B cell (primary cell): ENCODE data around the gene ARHGAP45. TPM values are rescaled to one million over a fixed set of nuclear protein-coding genes. Genes with fewer than 3 reads are reported as not detected.
A peak's percentile ranks its signal among the peaks of the same experiment; 100 is the strongest.

ENCODE experiments used
- ATAC-seq: fragments of 200-7000 bp; cut with Tn5 transposase; one replicate; pipeline ENCODE4 v1.10.0; 2021; ENCODE audit warnings: low read depth, mild to moderate bottlenecking, moderate number of reproducible peaks, moderate library complexity
- CTCF ChIA-PET: fragments of 350-600 bp; sonication (Branson Sonifier 250); formaldehyde crosslinking; loops from one replicate; lab custom pipeline; 2021; ENCODE audit warnings: antibody characterized with exemption, inconsistent platforms; lab: Charles Lee
- POLR2A ChIA-PET: fragments of 350-600 bp; sonication (Branson Sonifier 250); formaldehyde crosslinking; loops from one replicate; lab custom pipeline; 2021; ENCODE audit warnings: antibody characterized with exemption; lab: Charles Lee
- DNase-seq: peaks from one replicate; pipeline ENCODE4 v3.0.0; 2013
- H2AFZ ChIP-seq: 2 replicates; pipeline ENCODE4 v1.6.1; 2012; ENCODE audit warnings: mild to moderate bottlenecking, low read depth, low read length; ENCODE audit not compliant: insufficient read depth, poor library complexity, severe bottlenecking
- H3K27ac ChIP-seq, 2 donors: 1 replicate in 1 of 2; 2 replicates in 1 of 2; pipeline ENCODE4 v1.5.1; 2012 to 2013; ENCODE audit warnings: low read length in 2 of 2, mild to moderate bottlenecking in 2 of 2, moderate library complexity in 1 of 2
- H3K27me3 ChIP-seq, 4 experiments: fragments of 200-600 bp in 1 of 4; sonication (generic) in 1 of 4; replicated peaks in 1 of 4; 1 replicate in 2 of 4; 2 replicates in 2 of 4; pipeline versions ENCODE4 v1.6.1 to v1.7.0; 2013 to 2016; ENCODE audit warnings: low read length in 3 of 4, mild to moderate bottlenecking in 2 of 4, mixed read lengths in 1 of 4, moderate library complexity in 1 of 4; ENCODE audit not compliant: insufficient read depth in 4 of 4, control insufficient read depth in 3 of 4; ENCODE audit errors: control extremely low read depth in 1 of 4
- H3K36me3 ChIP-seq, 2 experiments: replicated peaks in 1 of 2; 1 replicate in 1 of 2; 2 replicates in 1 of 2; pipeline versions ENCODE4 v1.6.1 to v1.7.1; 2013; ENCODE audit warnings: low read length in 1 of 2; ENCODE audit not compliant: insufficient read depth in 2 of 2, control insufficient read depth in 1 of 2; ENCODE audit errors: control extremely low read depth in 1 of 2, extremely low read depth in 1 of 2
- H3K4me1 ChIP-seq, 2 donors: fragments of 200-600 bp in 1 of 2; sonication (generic) in 1 of 2; 1 replicate in 1 of 2; 2 replicates in 1 of 2; pipeline versions ENCODE4 v1.5.1 to v1.6.1; 2013 to 2017; ENCODE audit warnings: low read length in 2 of 2; ENCODE audit not compliant: control insufficient read depth in 2 of 2, insufficient read depth in 2 of 2
- H3K4me2 ChIP-seq: replicated peaks from 2 replicates; pipeline ENCODE3; 2012; ENCODE audit warnings: mild to moderate bottlenecking, low read depth, low read length; ENCODE audit not compliant: poor library complexity, severe bottlenecking
- H3K4me3 ChIP-seq, 5 experiments: fragments of 200-600 bp in 1 of 5; sonication (generic) in 1 of 5; 1 replicate in 3 of 5; 2 replicates in 2 of 5; pipeline versions ENCODE4 v1.5.1 to v1.7.0; 2011 to 2016; ENCODE audit warnings: low read length in 4 of 5, mild to moderate bottlenecking in 4 of 5, low read depth in 2 of 5, control low read depth in 1 of 5, moderate library complexity in 1 of 5; ENCODE audit not compliant: insufficient read depth in 1 of 5; ENCODE audit errors: control extremely low read depth in 1 of 5, extremely low read depth in 1 of 5
- H3K79me2 ChIP-seq: fragments of 200-600 bp; sonication (generic); one replicate; pipeline ENCODE4 v1.6.0; 2016; ENCODE audit warnings: low read length; ENCODE audit not compliant: control insufficient read depth, insufficient read depth
- H3K9ac ChIP-seq: fragments of 200-600 bp; sonication (generic); 2 replicates; pipeline ENCODE4 v1.6.1; 2017; ENCODE audit warnings: mild to moderate bottlenecking, low read length, moderate library complexity
- H3K9me3 ChIP-seq, 3 donors: one replicate each; pipeline versions ENCODE4 v1.6.1 to v1.7.1; 2013; ENCODE audit warnings: low read length in 2 of 3; ENCODE audit not compliant: control insufficient read depth in 2 of 3, insufficient read depth in 1 of 3; ENCODE audit errors: control extremely low read depth in 1 of 3
- H4K20me1 ChIP-seq: 2 replicates; pipeline ENCODE4 v1.6.0; 2012; ENCODE audit warnings: mild to moderate bottlenecking, low read length; ENCODE audit not compliant: insufficient read depth, control insufficient read depth, poor library complexity, severe bottlenecking
- H3K27ac Mint-ChIP-seq: one replicate; pipeline ENCODE4 v1.8.0; 2021; ENCODE audit warnings: mixed read lengths
- H3K27me3 Mint-ChIP-seq: one replicate; pipeline ENCODE4 v1.8.0; 2021; ENCODE audit warnings: mixed read lengths
- H3K4me1 Mint-ChIP-seq: one replicate; pipeline ENCODE4 v1.8.0; 2021; ENCODE audit warnings: mixed read lengths
- H3K4me3 Mint-ChIP-seq: one replicate; pipeline ENCODE4 v1.8.0; 2021; ENCODE audit warnings: mixed read lengths
- H3K9me3 Mint-ChIP-seq: one replicate; pipeline ENCODE4 v1.8.0; 2022; ENCODE audit warnings: mixed read lengths; ENCODE audit not compliant: insufficient read depth
- CTCF ChIP-seq: fragments of 200-600 bp; IDR thresholded peaks from one replicate; pipeline ENCODE4 v1.8.0; 2022; ENCODE audit warnings: antibody characterized with exemption, mild to moderate bottlenecking
- EZH2 ChIP-seq: IDR thresholded peaks from 2 replicates; pipeline ENCODE4 v1.6.1; 2012; ENCODE audit warnings: borderline replicate concordance, low read depth, mild to moderate bottlenecking, moderate library complexity, low read length; ENCODE audit not compliant: insufficient read depth, poor library complexity, severe bottlenecking
- WGBS: methylation state at CpG from one replicate; pipeline ENCODE4 v1.1.5; 2013; ENCODE audit warnings: missing lambda C conversion rate; ENCODE audit not compliant: insufficient coverage; 5-methylcytosine and 5-hydroxymethylcytosine counted together
- intact Hi-C: fragments of 100-400 bp; cut with micrococcal nuclease; formaldehyde crosslinking; loops from one replicate; pipeline ENCODE4 v1.10.0; 2022
- polyA plus RNA-seq: library from polyadenylated mRNA; depleted of rRNA; stranded (reverse); fragments of >200 nt; gene quantifications from 2 replicates; pipeline ENCODE4 v1.2.3, GENCODE V29; 2012
- total RNA-seq, 2 donors: library from RNA; stranded (reverse); fragments of 120-200 nt in 1 of 2; gene quantifications; 1 replicate in 1 of 2; 2 replicates in 1 of 2; pipeline versions ENCODE4 v1.2.3 to v1.2.4, GENCODE V29; 2013 to 2022

The ARHGAP45 gene
- total and polyA plus RNA-seq, 2 donors (not counting 1 experiment from before 2014, with no cell fraction given) = 488 to 490 TPM

- CTCF ChIA-PET = no interaction called here
- POLR2A ChIA-PET = interaction anchor here (0.5 to 0.9 kb wide), 4 partner anchors 26 to 109 kb away, joined by 3 to 6 read pairs (median 4); partner anchors contain the start of gene ARHGAP45
- H3K9me3 Mint-ChIP-seq = no peaks in the 10 kb centered on the region
- ATAC-seq (no peak), DNase-seq (no peak)
- no peak overlapping the region for H2AFZ ChIP-seq
- H3K27me3 ChIP-seq = no peaks in the 10 kb centered on the region
- peaks cover 49% of the 10 kb centered on the region for H3K4me1 Mint-ChIP-seq
- H3K36me3 ChIP-seq = no peaks in the 10 kb centered on the region
- H3K4me3 ChIP-seq = no peak overlapping the region
- H3K27me3 Mint-ChIP-seq = no peaks in the 10 kb centered on the region
- H3K4me3 Mint-ChIP-seq = no peak overlapping the region
- peaks cover 18% of the 10 kb centered on the region for H4K20me1 ChIP-seq
- TF ChIP-seq CTCF = no peak
- no peak for TF ChIP-seq EZH2
- no peak overlapping the region for H3K27ac ChIP-seq
- H3K79me2 ChIP-seq = peaks cover 30% of the 10 kb centered on the region
- WGBS = 93% methylated on average over 14 of the region's 15 CpGs
- no peaks in the 10 kb centered on the region for H3K9me3 ChIP-seq
- intact Hi-C loops = no loop called here
- H3K9ac ChIP-seq = no peak overlapping the region
- H3K27ac Mint-ChIP-seq = peak overlapping the region; percentile 7
- H3K4me1 ChIP-seq = peaks cover 40 to 50% of the 10 kb centered on the region in 2 donors
- no peak overlapping the region for H3K4me2 ChIP-seq
Measured at GRCh38 chr19:1098177-1099051, 31.4 kb downstream of the ARHGAP45 start.

- Histone ChIP-seq H3K4me1 (peaks cover 26 to 42% of the 10 kb centered on the region in 2 donors), H3K4me3 (peak overlapping the region in 3 of 5 experiments; percentile 0 to 23 (median 11)), H3K27me3 (no peaks in the 10 kb centered on the region), H2AFZ (peak overlapping the region; percentile 62), H3K79me2 (peaks cover 11% of the 10 kb centered on the region), H4K20me1 (peaks cover 16% of the 10 kb centered on the region), H3K36me3 (peaks cover 0 to 4% of the 10 kb centered on the region in 2 experiments), H3K4me2 (peak overlapping the region; percentile 58), H3K9me3 (no peaks in the 10 kb centered on the region), H3K27ac (peak overlapping the region; percentile 2 to 100), H3K9ac (peak overlapping the region; percentile 22)
- intact Hi-C loops = loop anchor here (5.0 kb wide), 3 partner anchors 34 to 166 kb away; partner anchors contain the start of genes ARHGAP45, ATP5F1D and CIRBP
- Mint-ChIP-seq H3K27me3 (no peaks in the 10 kb centered on the region), H3K27ac (peak overlapping the region; percentile 75), H3K9me3 (no peaks in the 10 kb centered on the region), H3K4me1 (peaks cover 37% of the 10 kb centered on the region), H3K4me3 (peak overlapping the region; percentile 56)
- WGBS = 18% methylated on average over 9 of the region's 9 CpGs
- no peak for DNase-seq
- no peak for ATAC-seq
- CTCF ChIA-PET = interaction anchor here (0.6 to 2.7 kb wide), 6 partner anchors 12 to 143 kb away, joined by 3 to 14 read pairs (median 4); partner anchors contain the start of gene ARHGAP45
- TF ChIP-seq EZH2 (no peak), CTCF (no peak)
- POLR2A ChIA-PET = interaction anchor here (0.6 to 4.0 kb wide), 5 partner anchors 10 to 26 kb away, joined by 3 to 21 read pairs (median 5); no protein-coding TSS in a partner anchor
Measured at GRCh38 chr19:1101337-1101698, 34.4 kb downstream of the ARHGAP45 start.
